ENCODE results near the gene ASB3.
"Not testable (repeated sequence)": the region's sequence is repeated elsewhere in the genome, so short reads cannot be mapped to it uniquely, and the experiment has no call there.

ASB3 gene

GRCh38 chr2:53739032-53739431, 47.7 kb downstream of the ASB3 start:
- no peak for ATAC-seq (replicated peaks)
- Mint-ChIP-seq H3K4me1 (peaks cover 10 to 18% of the 10 kb centered on the region in 2 donors), H3K9me3 (no peaks in the 10 kb centered on the region), H3K27ac (no peak overlapping the region), H3K27me3 (no peaks in the 10 kb centered on the region), H3K4me3 (no peak overlapping the region), H3K36me3 (peaks cover 30 to 56% of the 10 kb centered on the region in 2 donors)
- no peak for DNase-seq

- peaks cover 30 to 52% of the 10 kb centered on the region in 2 donors for H3K36me3 Mint-ChIP-seq
- H3K4me3 Mint-ChIP-seq: no peak overlapping the region
- ATAC-seq (replicated peaks): no peak
- no peaks in the 10 kb centered on the region for H3K9me3 Mint-ChIP-seq
- no peaks in the 10 kb centered on the region for H3K27me3 Mint-ChIP-seq
- no peak for DNase-seq
- H3K4me1 Mint-ChIP-seq: peaks cover 11% of the 10 kb centered on the region in 2 donors
- H3K27ac Mint-ChIP-seq: no peak overlapping the region
These were observed 49.7 kb downstream of the ASB3 start for GRCh38 chr2:53737091-53737490.

GRCh38 chr2:53729143-53729762, 57.5 kb downstream of the ASB3 start:
- Mint-ChIP-seq H3K9me3 (peaks cover 0 to 8% of the 10 kb centered on the region in 2 donors), H3K36me3 (peaks cover 29 to 40% of the 10 kb centered on the region in 2 donors), H3K27me3 (no peaks in the 10 kb centered on the region), H3K27ac (no peak overlapping the region), H3K4me1 (peaks cover 2 to 8% of the 10 kb centered on the region in 2 donors), H3K4me3 (no peak overlapping the region)
- ATAC-seq (replicated peaks): no peak
- DNase-seq: no peak

GRCh38 chr2:53727921-53728320, 58.8 kb downstream of the ASB3 start:
- H3K27me3 Mint-ChIP-seq: no peaks in the 10 kb centered on the region
- H3K36me3 Mint-ChIP-seq: peaks cover 24 to 40% of the 10 kb centered on the region in 2 donors
- peaks cover 0 to 8% of the 10 kb centered on the region in 2 donors for H3K9me3 Mint-ChIP-seq
- H3K27ac Mint-ChIP-seq: no peak overlapping the region
- no peak overlapping the region for H3K4me3 Mint-ChIP-seq
- H3K4me1 Mint-ChIP-seq: peaks cover 0 to 2% of the 10 kb centered on the region in 2 donors
- ATAC-seq (replicated peaks): no peak
- no peak for DNase-seq

- peaks cover 29 to 50% of the 10 kb centered on the region in 2 donors for H3K36me3 Mint-ChIP-seq
- no peaks in the 10 kb centered on the region for H3K27me3 Mint-ChIP-seq
- no peak overlapping the region for H3K4me3 Mint-ChIP-seq
- no peak for DNase-seq
- H3K4me1 Mint-ChIP-seq: peaks cover 7% of the 10 kb centered on the region in 2 donors
- H3K27ac Mint-ChIP-seq: no peak overlapping the region
- no peak for ATAC-seq (replicated peaks)
- peaks cover 0 to 8% of the 10 kb centered on the region in 2 donors for H3K9me3 Mint-ChIP-seq
These were observed 61.1 kb downstream of the ASB3 start for GRCh38 chr2:53725662-53726061.

- no peak for ATAC-seq (replicated peaks)
- Mint-ChIP-seq H3K4me1 (peaks cover 7% of the 10 kb centered on the region in 2 donors), H3K4me3 (no peak overlapping the region)
These were observed 62.2 kb downstream of the ASB3 start for GRCh38 chr2:53724536-53724935.

GRCh38 chr2:53720944-53721343, 65.8 kb downstream of the ASB3 start:
- not testable (repeated sequence) for H3K4me3 Mint-ChIP-seq; ATAC-seq (replicated peaks); H3K27ac Mint-ChIP-seq; DNase-seq; H3K27me3 Mint-ChIP-seq; H3K9me3 Mint-ChIP-seq; H3K4me1 Mint-ChIP-seq
- peaks cover 33 to 67% of the 10 kb centered on the region in 2 donors for H3K36me3 Mint-ChIP-seq

More at GRCh38 chr2:53724536-53724935, 62.2 kb downstream of the ASB3 start:
- Mint-ChIP-seq H3K36me3 (peaks cover 31 to 53% of the 10 kb centered on the region in 2 donors), H3K27ac (no peak overlapping the region), H3K9me3 (peaks cover 0 to 8% of the 10 kb centered on the region in 2 donors), H3K27me3 (no peaks in the 10 kb centered on the region)
- no peak for DNase-seq

GRCh38 chr2:53715568-53715967, 71.2 kb downstream of the ASB3 start:
- H3K36me3 Mint-ChIP-seq: peaks cover 27 to 58% of the 10 kb centered on the region in 2 donors
- peaks cover 0 to 2% of the 10 kb centered on the region in 2 donors for H3K4me1 Mint-ChIP-seq
- no peak for DNase-seq
- no peak overlapping the region for H3K4me3 Mint-ChIP-seq
- H3K27ac Mint-ChIP-seq: no peak overlapping the region
- no peaks in the 10 kb centered on the region for H3K27me3 Mint-ChIP-seq
- no peaks in the 10 kb centered on the region for H3K9me3 Mint-ChIP-seq
- no peak for ATAC-seq (replicated peaks)

GRCh38 chr2:53711271-53711780, 75.4 kb downstream of the ASB3 start:
- ATAC-seq (replicated peaks): no peak
- Mint-ChIP-seq H3K36me3 (peaks cover 52 to 67% of the 10 kb centered on the region in 2 donors), H3K27ac (no peak overlapping the region)

GRCh38 chr2:53708988-53709387, 77.8 kb downstream of the ASB3 start:
- ATAC-seq (replicated peaks): no peak
- DNase-seq: no peak
- Mint-ChIP-seq H3K36me3 (peaks cover 47 to 67% of the 10 kb centered on the region in 2 donors), H3K9me3 (peaks cover 12 to 22% of the 10 kb centered on the region in 2 donors), H3K4me1 (no peaks in the 10 kb centered on the region), H3K27ac (no peak overlapping the region), H3K27me3 (no peaks in the 10 kb centered on the region), H3K4me3 (no peak overlapping the region)

More at GRCh38 chr2:53711271-53711780, 75.4 kb downstream of the ASB3 start:
- Mint-ChIP-seq H3K4me3 (no peak overlapping the region), H3K4me1 (no peaks in the 10 kb centered on the region), H3K27me3 (no peaks in the 10 kb centered on the region), H3K9me3 (peaks cover 12 to 22% of the 10 kb centered on the region in 2 donors)
- DNase-seq: no peak

- ATAC-seq (replicated peaks): no peak
- DNase-seq: no peak
- Mint-ChIP-seq H3K9me3 (no peaks in the 10 kb centered on the region), H3K36me3 (peaks cover 33 to 44% of the 10 kb centered on the region in 2 donors), H3K4me3 (no peak overlapping the region), H3K4me1 (peaks cover 0 to 8% of the 10 kb centered on the region in 2 donors), H3K27me3 (no peaks in the 10 kb centered on the region), H3K27ac (no peak overlapping the region)
These were observed 85.5 kb downstream of the ASB3 start for GRCh38 chr2:53701221-53701620.

- Mint-ChIP-seq H3K9me3 (no peaks in the 10 kb centered on the region), H3K36me3 (peaks cover 31 to 37% of the 10 kb centered on the region in 2 donors), H3K4me3 (no peak overlapping the region), H3K4me1 (peaks cover 0 to 8% of the 10 kb centered on the region in 2 donors), H3K27me3 (no peaks in the 10 kb centered on the region), H3K27ac (no peak overlapping the region)
- DNase-seq: no peak
- no peak for ATAC-seq (replicated peaks)
These were observed 89.1 kb downstream of the ASB3 start for GRCh38 chr2:53697686-53698085.

GRCh38 chr2:53697092-53697491, 89.7 kb downstream of the ASB3 start:
- H3K27ac Mint-ChIP-seq: no peak overlapping the region
- H3K4me3 Mint-ChIP-seq: no peak overlapping the region
- H3K27me3 Mint-ChIP-seq: no peaks in the 10 kb centered on the region
- DNase-seq (no peak), ATAC-seq (replicated peaks) (no peak)
- peaks cover 0 to 8% of the 10 kb centered on the region in 2 donors for H3K4me1 Mint-ChIP-seq
- no peaks in the 10 kb centered on the region for H3K9me3 Mint-ChIP-seq
- H3K36me3 Mint-ChIP-seq: peaks cover 32 to 42% of the 10 kb centered on the region in 2 donors

GRCh38 chr2:53695575-53695974, 91.2 kb downstream of the ASB3 start:
- H3K27ac Mint-ChIP-seq: no peak overlapping the region
- peaks cover 30 to 53% of the 10 kb centered on the region in 2 donors for H3K36me3 Mint-ChIP-seq
- no peaks in the 10 kb centered on the region for H3K27me3 Mint-ChIP-seq

GRCh38 chr2:53694096-53694771, 92.5 kb downstream of the ASB3 start:
- H3K27ac Mint-ChIP-seq: no peak overlapping the region

More at GRCh38 chr2:53695575-53695974, 91.2 kb downstream of the ASB3 start:
- no peak for ATAC-seq (replicated peaks)
- Mint-ChIP-seq H3K9me3 (no peaks in the 10 kb centered on the region), H3K4me3 (no peak overlapping the region), H3K4me1 (peaks cover 0 to 8% of the 10 kb centered on the region in 2 donors)
- no peak for DNase-seq

More at GRCh38 chr2:53694096-53694771, 92.5 kb downstream of the ASB3 start:
- peaks cover 0 to 8% of the 10 kb centered on the region in 2 donors for H3K4me1 Mint-ChIP-seq
- no peaks in the 10 kb centered on the region for H3K9me3 Mint-ChIP-seq
- DNase-seq (no peak), ATAC-seq (replicated peaks) (no peak)
- no peaks in the 10 kb centered on the region for H3K27me3 Mint-ChIP-seq
- no peak overlapping the region for H3K4me3 Mint-ChIP-seq
- peaks cover 22 to 44% of the 10 kb centered on the region in 2 donors for H3K36me3 Mint-ChIP-seq
